BJ (cell line): ENCODE measurements around the gene MFSD11. TPM values are rescaled to one million over a fixed set of nuclear protein-coding genes. Genes with fewer than 3 reads are reported as not detected.
"Not testable (repeated sequence)": the region's sequence is repeated elsewhere in the genome, so short reads cannot be mapped to it uniquely, and the experiment has no call there.

ENCODE experiments used
- CTCF ChIA-PET: fragments of 350-600 bp; formaldehyde crosslinking; extraction: SDS; loops from one replicate; lab custom pipeline; 2021; ENCODE audit warnings: antibody characterized with exemption, inconsistent platforms; lab: Yijun Ruan, JAX
- POLR2A ChIA-PET: fragments of 300-600 bp; sonication (Branson Sonifier 250); formaldehyde crosslinking; extraction: SDS; loops from one replicate; lab custom pipeline; 2021; ENCODE audit warnings: antibody characterized with exemption; lab: Charles Lee
- DNase-seq: peaks from one replicate; pipeline ENCODE4 v3.0.0-alpha.2; 2011; ENCODE audit warnings: low read depth
- H3K27me3 ChIP-seq: 2 replicates; pipeline ENCODE4 v1.6.0; 2011; ENCODE audit warnings: low read length; ENCODE audit not compliant: control insufficient read depth, insufficient read depth
- H3K36me3 ChIP-seq: 2 replicates; pipeline ENCODE4 v1.5.1; 2011; ENCODE audit warnings: low read length; ENCODE audit not compliant: control insufficient read depth, insufficient read depth
- H3K4me3 ChIP-seq: 2 replicates; pipeline ENCODE4 v1.5.1; 2011; ENCODE audit warnings: low read depth, mild to moderate bottlenecking, control low read depth, low read length
- CTCF ChIP-seq: IDR thresholded peaks from 2 replicates; pipeline ENCODE4 v1.5.1; 2011; ENCODE audit warnings: low read depth, mild to moderate bottlenecking, control low read depth, inconsistent platforms, low read length, moderate library complexity; ENCODE audit not compliant: insufficient read depth
- polyA plus RNA-seq: library from polyadenylated mRNA; depleted of rRNA; stranded (reverse); fragments of >200 nt; gene quantifications from 2 replicates; pipeline ENCODE4 v1.2.3, GENCODE V29; 2011

MFSD11 gene
- polyA plus RNA-seq, 1 experiment: 18.6 TPM

- Histone ChIP-seq H3K36me3 (peaks cover 11% of the 10 kb centered on the region), H3K4me3 (peak within 1 kb of the TSS; percentile 84), H3K27me3 (no peaks in the 10 kb centered on the region)
- no peak for DNase-seq
- no peak for TF ChIP-seq CTCF
- POLR2A ChIA-PET: no interaction called here
- CTCF ChIA-PET: interaction anchor here (0.7 to 1.6 kb wide), 4 partner anchors 9 to 181 kb away, joined by 3 to 6 read pairs (median 3); no protein-coding TSS in a partner anchor
Observed at GRCh38 chr17:76710863-76711611, 26.9 kb upstream of the MFSD11 start, which contains the start of gene MXRA7. Gene MXRA7, minus strand, starts transcription at chr17:76710965. Its CDS starts 19 bp downstream, at chr17:76710946.

GRCh38 chr17:76712321-76712720, 25.6 kb upstream of the MFSD11 start:
- H3K27me3 ChIP-seq, POLR2A ChIA-PET, DNase-seq, H3K4me3 ChIP-seq: not testable (repeated sequence)
- CTCF ChIA-PET: interaction anchor here (1.4 to 3.5 kb wide), 2 partner anchors 15 to 31 kb away, joined by 3 to 20 read pairs; no protein-coding TSS in a partner anchor
- H3K36me3 ChIP-seq: peaks cover 11% of the 10 kb centered on the region

GRCh38 chr17:76713765-76714164, 24.2 kb upstream of the MFSD11 start:
- no peak for TF ChIP-seq CTCF
- no peak for DNase-seq
- ChIA-PET POLR2A (no interaction called here), CTCF (interaction anchor here (0.7 to 3.5 kb wide), 11 partner anchors 12 to 190 kb away, joined by 3 to 23 read pairs (median 5); partner anchors contain the start of genes JMJD6 and SRSF2)
- Histone ChIP-seq H3K36me3 (peaks cover 17% of the 10 kb centered on the region), H3K4me3 (no peak overlapping the region), H3K27me3 (no peaks in the 10 kb centered on the region)

DNA sequence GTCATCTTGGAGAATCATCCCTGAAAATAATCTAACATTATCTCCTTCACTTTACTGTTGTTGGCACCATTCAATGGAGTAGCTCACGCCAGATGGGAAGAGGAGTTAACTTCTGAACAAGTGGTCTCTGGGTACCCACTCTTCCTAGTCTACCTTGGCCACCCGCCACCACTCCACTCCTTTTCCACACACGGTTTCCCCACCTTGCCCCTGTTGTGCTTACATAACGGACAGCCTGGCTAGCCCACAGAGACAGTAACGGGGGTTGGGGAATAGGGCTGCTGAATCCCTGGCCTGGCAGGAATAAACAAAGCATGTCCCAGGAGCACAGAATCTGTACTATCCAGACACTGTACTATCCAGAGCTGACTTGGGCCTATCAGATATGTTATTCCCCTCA, 23.6 kb upstream of the MFSD11 start:
- ChIA-PET POLR2A (no interaction called here), CTCF (interaction anchor here (0.9 to 3.5 kb wide), 10 partner anchors 11 to 191 kb away, joined by 3 to 23 read pairs (median 5); partner anchors contain the start of genes JMJD6 and SRSF2)
- Histone ChIP-seq H3K36me3 (peaks cover 18% of the 10 kb centered on the region), H3K4me3 (no peak overlapping the region), H3K27me3 (no peaks in the 10 kb centered on the region)
- no peak for DNase-seq
- TF ChIP-seq CTCF: no peak

DNA sequence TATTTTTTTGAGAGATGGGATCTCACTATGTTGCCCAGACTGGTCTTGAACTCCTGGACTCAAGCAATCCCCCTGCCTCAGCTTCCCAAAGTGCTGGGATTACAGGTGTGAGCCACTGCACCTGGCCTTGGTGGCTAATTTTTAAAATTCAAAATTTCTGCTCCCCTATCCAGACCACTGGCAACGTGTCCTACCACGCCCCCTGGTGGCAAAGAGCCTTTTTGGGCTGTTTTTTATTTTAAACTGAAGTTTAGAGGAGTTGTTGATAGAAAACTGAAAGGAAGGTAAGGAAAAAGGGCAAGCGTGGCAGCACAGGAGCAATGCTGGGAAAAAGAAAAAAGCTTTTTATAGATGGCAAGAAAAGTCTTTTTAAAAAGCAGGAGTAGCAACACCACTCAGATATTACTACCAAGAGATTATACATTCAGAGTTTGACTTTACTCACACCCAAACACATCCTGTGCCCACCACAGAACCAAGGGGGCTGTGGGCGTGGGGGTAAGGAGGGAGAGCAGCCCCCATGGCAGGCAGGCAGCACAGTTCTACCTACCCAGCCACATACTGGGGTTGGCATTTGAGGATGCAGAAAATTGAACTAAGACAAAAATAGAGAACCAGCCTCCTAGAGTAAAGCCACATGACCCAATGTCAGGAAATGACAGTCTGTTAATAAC, 23.0 kb upstream of the MFSD11 start:
- no peak for DNase-seq
- H3K27me3 ChIP-seq: no peaks in the 10 kb centered on the region
- H3K36me3 ChIP-seq: peaks cover 18% of the 10 kb centered on the region
- H3K4me3 ChIP-seq: no peak overlapping the region
- ChIA-PET POLR2A (no interaction called here), CTCF (interaction anchor here (0.9 to 3.5 kb wide), 7 partner anchors 11 to 156 kb away, joined by 3 to 25 read pairs (median 5); partner anchors contain the start of genes JMJD6 and METTL23)
- TF ChIP-seq CTCF: peak; percentile 81
